MG63 (cell line): ENCODE data around the gene CDK1. TPM values are rescaled to one million over a fixed set of nuclear protein-coding genes. Genes with fewer than 3 reads are reported as not detected.

ENCODE experiments used
- DNase-seq: peaks from one replicate; pipeline ENCODE4 v3.0.0-alpha.2; 2020
- H3K27me3 ChIP-seq: fragments of 250-450 bp; sonication (Bioruptor Pico); 2 replicates; pipeline ENCODE4 v1.5.1; 2020; ENCODE audit warnings: mild to moderate bottlenecking, moderate library complexity
- H3K36me3 ChIP-seq: fragments of 250-450 bp; sonication (Bioruptor Pico); 2 replicates; pipeline ENCODE4 v1.5.1; 2020; ENCODE audit warnings: mild to moderate bottlenecking, moderate library complexity
- H3K4me3 ChIP-seq: fragments of 250-450 bp; sonication (Bioruptor Pico); 2 replicates; pipeline ENCODE4 v1.5.1; 2020; ENCODE audit warnings: mild to moderate bottlenecking, moderate library complexity
- H3K9me3 ChIP-seq: fragments of 250-450 bp; sonication (Bioruptor Pico); 2 replicates; pipeline ENCODE4 v1.5.1; 2020; ENCODE audit warnings: mild to moderate bottlenecking, moderate library complexity
- total RNA-seq: library from RNA; depleted of rRNA; stranded (reverse); fragments of >200 nt; shearing (Covaris generic); gene quantifications from 2 replicates; pipeline ENCODE4 v1.2.3, GENCODE V29; 2014; ENCODE audit warnings: low replicate concordance

The CDK1 gene
- total RNA-seq, 1 experiment from 2014 or later: 131 TPM

DNA sequence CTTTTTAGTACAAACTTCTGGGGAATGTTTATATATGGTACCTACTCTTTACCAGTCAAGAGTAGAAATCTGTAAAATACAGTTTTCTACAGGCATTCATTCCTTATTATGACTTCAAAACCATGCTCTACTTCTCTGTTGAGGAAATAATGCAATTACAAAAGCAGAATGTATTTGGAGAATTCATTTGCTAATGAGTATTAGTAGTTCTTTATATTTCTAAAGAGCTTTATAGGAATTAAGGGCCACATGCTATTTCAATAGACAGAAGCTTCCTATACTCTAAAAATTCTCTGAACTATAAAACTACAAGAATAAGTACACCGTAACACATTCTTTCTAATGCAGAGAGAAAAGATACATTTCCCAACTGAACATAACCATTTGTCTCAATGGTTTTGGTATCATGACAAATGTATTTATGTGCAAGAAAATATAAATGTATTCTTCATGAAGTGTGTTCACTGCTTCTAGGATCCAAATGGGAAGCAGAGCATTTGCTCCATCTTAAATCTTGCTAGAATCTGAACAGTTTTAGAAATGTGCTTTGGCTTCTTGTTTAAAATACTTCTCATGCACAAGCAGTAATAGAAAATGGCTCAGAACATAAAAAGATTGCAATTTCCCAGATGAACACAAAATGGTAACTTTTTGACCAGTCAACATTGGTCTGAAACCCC is 21.8 kb downstream of the CDK1 start:
- Histone ChIP-seq H3K27me3 (no peaks in the 10 kb centered on the region), H3K36me3 (peaks cover 32% of the 10 kb centered on the region), H3K4me3 (no peak overlapping the region), H3K9me3 (no peaks in the 10 kb centered on the region)
- no peak for DNase-seq

- no peaks in the 10 kb centered on the region for H3K27me3 ChIP-seq
- DNase-seq: no peak
- no peak overlapping the region for H3K4me3 ChIP-seq
- H3K9me3 ChIP-seq: no peaks in the 10 kb centered on the region
- H3K36me3 ChIP-seq: peaks cover 24% of the 10 kb centered on the region
Measured at GRCh38 chr10:60800918-60801317, 22.6 kb downstream of the CDK1 start.

- DNase-seq: no peak
Measured at GRCh38 chr10:60801522-60801921, 23.2 kb downstream of the CDK1 start.

DNA sequence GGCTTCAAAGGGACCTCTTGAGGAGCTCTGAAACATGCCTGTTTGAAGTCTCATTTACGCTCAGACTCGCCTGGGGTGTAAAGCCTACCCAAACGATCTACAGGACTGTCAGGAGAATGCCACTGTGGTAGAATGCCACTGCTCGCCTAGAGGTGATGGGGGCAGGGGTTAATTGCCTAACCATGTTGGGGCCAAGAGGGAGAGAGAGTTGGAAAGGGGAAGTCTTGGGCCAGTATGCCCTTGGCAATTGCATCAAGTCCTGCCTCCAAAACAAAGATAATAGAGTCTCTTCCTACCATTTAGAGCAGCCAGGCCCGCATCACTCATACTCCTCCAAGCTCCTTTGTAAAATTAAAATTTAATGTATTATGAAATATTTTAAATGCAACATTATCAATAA is 25.2 kb downstream of the CDK1 start:
- Histone ChIP-seq H3K36me3 (peaks cover 5% of the 10 kb centered on the region), H3K27me3 (no peaks in the 10 kb centered on the region), H3K4me3 (no peak overlapping the region), H3K9me3 (no peaks in the 10 kb centered on the region)
- DNase-seq: no peak

More at GRCh38 chr10:60801522-60801921, 23.2 kb downstream of the CDK1 start:
- Histone ChIP-seq H3K9me3 (no peaks in the 10 kb centered on the region), H3K27me3 (no peaks in the 10 kb centered on the region), H3K4me3 (no peak overlapping the region), H3K36me3 (peaks cover 20% of the 10 kb centered on the region)

GRCh38 chr10:60803865-60804264 is 25.6 kb downstream of the CDK1 start:
- peaks cover 5% of the 10 kb centered on the region for H3K36me3 ChIP-seq
- no peaks in the 10 kb centered on the region for H3K9me3 ChIP-seq
- DNase-seq: no peak
- H3K4me3 ChIP-seq: no peak overlapping the region
- no peaks in the 10 kb centered on the region for H3K27me3 ChIP-seq

DNA sequence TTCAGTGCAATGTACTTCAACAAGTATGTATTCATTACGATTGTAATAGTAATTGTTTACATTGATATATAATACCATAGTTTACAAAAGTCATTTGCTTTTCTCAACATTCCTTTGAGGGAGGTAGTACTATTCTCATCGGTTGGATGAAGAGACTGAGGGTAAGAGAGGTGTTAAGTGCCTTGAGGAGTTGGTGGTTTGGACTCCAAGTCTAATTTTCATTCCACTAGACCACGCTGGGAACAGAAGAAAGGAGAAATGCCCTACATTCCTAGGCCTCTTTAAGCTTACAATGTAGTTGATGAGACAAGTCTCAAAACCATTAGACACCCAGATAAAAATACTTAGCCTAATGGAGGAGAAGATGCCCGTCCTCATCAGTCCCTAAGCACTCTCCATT is 28.6 kb downstream of the CDK1 start:
- Histone ChIP-seq H3K27me3 (no peaks in the 10 kb centered on the region), H3K9me3 (no peaks in the 10 kb centered on the region), H3K36me3 (peaks cover 5% of the 10 kb centered on the region), H3K4me3 (no peak overlapping the region)
- no peak for DNase-seq

DNA sequence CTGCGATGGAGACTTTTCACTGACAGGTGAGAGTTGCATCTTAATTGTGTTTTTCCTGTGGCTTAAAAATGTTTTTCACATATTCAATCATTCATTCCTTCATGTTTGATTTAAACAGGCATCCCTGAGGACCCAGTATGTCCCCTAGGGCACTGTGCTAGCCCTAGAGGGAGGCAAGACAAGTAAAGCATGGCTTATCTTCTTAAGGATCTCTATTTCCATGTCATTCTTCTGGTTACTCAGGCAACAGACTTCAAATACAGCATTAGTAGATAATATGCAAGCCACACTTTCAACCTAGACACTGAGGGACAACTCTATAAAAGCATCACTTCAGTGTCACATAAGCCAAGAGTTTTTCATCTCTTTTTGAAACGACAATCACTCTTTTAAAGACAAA is 29.2 kb downstream of the CDK1 start:
- no peaks in the 10 kb centered on the region for H3K36me3 ChIP-seq
- H3K4me3 ChIP-seq: no peak overlapping the region
- DNase-seq: no peak
- H3K9me3 ChIP-seq: no peaks in the 10 kb centered on the region
- H3K27me3 ChIP-seq: no peaks in the 10 kb centered on the region

- H3K27me3 ChIP-seq: no peaks in the 10 kb centered on the region
Measured at GRCh38 chr10:60808036-60808435, 29.8 kb downstream of the CDK1 start.

DNA sequence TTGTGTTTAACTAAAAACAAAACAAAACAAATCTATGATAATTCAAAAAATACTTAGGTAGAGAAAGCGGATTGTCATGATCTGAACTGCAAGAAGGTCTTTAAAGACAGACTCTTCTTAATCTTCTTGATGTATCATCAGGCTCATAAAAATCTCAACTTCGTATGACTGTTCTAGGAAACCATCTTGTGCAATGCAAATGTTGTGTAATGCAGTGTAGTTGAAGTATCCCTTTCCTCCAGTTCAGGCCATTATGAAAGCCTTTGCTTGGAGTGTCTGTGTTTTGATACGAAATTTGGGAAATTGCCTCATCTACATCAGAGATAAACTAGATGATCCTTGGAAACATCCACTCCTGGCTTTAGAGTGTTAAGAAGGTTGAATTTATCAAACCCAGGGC is 30.9 kb downstream of the CDK1 start:
- Histone ChIP-seq H3K4me3 (no peak overlapping the region), H3K9me3 (no peaks in the 10 kb centered on the region), H3K27me3 (no peaks in the 10 kb centered on the region), H3K36me3 (no peaks in the 10 kb centered on the region)
- DNase-seq: no peak

More at GRCh38 chr10:60808036-60808435, 29.8 kb downstream of the CDK1 start:
- Histone ChIP-seq H3K36me3 (no peaks in the 10 kb centered on the region), H3K9me3 (no peaks in the 10 kb centered on the region), H3K4me3 (no peak overlapping the region)
- DNase-seq: no peak

DNA sequence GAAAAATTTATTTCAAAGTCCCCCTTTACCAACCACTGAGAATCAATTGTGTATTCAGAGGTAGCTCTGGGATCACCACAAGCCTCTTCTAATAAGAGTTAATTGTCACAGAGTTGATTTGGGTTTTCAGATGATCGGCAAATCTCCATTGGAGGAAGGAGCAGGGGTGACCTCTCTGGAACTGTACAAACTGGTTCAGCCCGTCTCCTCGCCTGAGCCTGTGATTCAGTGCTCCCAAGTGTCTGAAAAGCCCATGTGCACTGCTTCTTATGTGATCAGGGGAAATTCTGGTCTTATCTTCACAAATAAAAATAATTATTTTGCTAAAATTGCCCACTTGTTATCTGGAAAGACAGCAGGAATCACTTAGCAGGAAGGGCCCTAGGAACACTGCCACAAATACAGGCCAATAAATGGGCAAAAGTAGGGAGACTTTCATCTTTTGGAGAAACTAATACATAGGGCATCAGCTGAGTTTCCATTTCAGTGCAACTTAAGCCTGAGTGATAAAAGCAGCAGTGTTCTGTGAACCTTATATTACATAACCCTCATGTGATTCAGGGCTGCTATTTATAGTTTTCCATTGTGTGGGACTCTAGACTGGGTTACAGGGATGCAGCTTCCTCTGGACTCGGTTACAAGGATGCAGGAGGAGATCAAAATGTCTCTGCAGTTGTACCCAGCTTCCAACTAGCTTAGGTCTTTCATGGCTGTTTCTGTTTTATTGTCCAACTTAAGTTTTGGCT is 32.3 kb downstream of the CDK1 start:
- no peaks in the 10 kb centered on the region for H3K36me3 ChIP-seq
- H3K27me3 ChIP-seq: no peaks in the 10 kb centered on the region
- no peak overlapping the region for H3K4me3 ChIP-seq
- no peak for DNase-seq
- H3K9me3 ChIP-seq: no peaks in the 10 kb centered on the region

- Histone ChIP-seq H3K9me3 (no peaks in the 10 kb centered on the region), H3K36me3 (no peaks in the 10 kb centered on the region; the same call in 1 of the 2 replicates), H3K4me3 (no peak overlapping the region), H3K27me3 (no peaks in the 10 kb centered on the region)
- DNase-seq: no peak
Measured at GRCh38 chr10:60816628-60817397, 38.5 kb downstream of the CDK1 start.

GRCh38 chr10:60817398-60817805 is 39.1 kb downstream of the CDK1 start:
- Histone ChIP-seq H3K27me3 (no peaks in the 10 kb centered on the region), H3K36me3 (no peaks in the 10 kb centered on the region; the same call in 1 of the 2 replicates), H3K4me3 (no peak overlapping the region), H3K9me3 (no peaks in the 10 kb centered on the region)
- peak; percentile 20 for DNase-seq

DNA sequence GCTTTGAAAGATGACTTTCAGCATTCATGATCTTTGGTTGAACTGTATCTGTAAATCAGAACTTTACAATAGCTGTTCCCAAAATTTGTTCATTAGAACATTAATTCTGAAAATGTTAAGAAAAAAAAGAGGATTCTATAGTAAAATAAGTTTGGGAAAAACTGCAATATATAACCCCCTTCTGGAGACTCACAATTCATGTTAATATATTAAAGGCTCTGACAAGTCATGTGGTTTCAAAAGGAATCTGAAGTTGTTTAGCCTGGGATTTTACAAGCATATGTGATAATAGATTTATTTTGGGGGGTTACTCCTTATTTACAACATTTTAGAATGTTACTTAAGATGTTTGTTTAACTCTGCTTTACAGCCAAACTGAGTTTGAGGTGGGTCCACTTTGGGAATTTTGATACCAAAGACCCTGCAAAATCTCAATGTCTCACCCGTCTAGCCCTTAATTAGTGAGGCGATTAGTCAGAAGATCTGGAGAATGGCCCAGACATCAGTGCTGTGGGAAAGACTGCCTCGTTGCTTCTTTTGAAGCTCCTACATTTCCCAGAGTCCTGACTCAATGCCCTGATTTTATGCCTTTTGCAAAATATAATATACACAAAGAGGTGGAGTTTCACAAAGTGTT is 40.0 kb downstream of the CDK1 start:
- no peaks in the 10 kb centered on the region for H3K27me3 ChIP-seq
- DNase-seq: peak; percentile 34
- H3K4me3 ChIP-seq: no peak overlapping the region

DNA sequence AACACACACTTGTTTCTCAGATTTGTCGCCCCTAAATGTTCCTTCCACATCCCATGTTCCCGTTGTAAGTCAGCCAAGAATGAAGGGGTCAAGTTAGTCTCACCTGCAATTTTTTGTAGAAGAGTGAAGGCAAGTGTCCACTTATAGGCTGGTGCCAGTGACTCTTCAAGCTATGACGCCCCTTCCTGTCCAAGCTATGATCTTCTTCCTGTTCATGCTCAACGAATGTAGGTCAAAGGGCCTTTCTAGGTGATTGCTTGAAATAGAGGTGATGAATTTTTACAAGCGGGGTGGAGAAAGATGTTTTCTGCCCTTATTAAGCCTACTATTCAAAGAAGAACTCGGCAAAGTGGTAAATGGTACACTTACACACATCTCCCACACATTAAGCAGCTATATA is 41.0 kb downstream of the CDK1 start:
- Histone ChIP-seq H3K4me3 (no peak overlapping the region), H3K36me3 (no peaks in the 10 kb centered on the region; the same call in 1 of the 2 replicates), H3K9me3 (no peaks in the 10 kb centered on the region), H3K27me3 (no peaks in the 10 kb centered on the region)
- DNase-seq: no peak

More for the DNA sequence above, 40.0 kb downstream of the CDK1 start:
- Histone ChIP-seq H3K9me3 (no peaks in the 10 kb centered on the region), H3K36me3 (no peaks in the 10 kb centered on the region; the same call in 1 of the 2 replicates)

DNA sequence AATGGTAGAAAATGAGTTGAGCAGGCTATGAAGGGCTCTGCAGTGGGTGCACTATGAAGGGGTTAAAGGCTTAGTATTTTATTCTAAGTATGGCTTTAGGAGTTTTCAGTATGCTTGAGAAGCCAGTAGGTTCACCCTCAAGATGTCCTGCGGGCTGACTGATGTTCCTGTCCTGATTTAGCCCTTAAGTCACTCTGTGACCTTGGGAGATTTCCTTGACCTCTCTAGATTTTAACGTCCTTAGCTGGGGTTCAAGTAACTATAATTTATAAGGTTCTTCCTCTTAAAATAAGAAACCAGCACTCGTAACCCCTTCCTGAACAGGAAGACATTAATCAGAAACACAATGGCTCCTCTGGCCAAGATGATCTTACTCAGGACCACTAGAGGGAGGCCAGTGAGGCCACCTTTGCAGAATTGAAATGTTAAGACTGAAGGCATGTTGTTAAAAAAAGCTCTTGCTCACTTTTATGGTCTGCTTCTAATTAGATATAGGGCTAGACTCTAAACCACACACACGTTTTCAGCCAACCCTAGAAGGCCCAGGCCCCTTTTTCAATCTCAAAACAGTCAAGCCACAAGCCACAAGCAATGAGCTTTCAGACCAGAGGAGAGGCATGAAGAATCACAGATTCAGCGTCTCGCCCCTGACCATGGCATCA is 41.9 kb downstream of the CDK1 start:
- H3K9me3 ChIP-seq: no peaks in the 10 kb centered on the region
- no peak for DNase-seq
- no peaks in the 10 kb centered on the region for H3K27me3 ChIP-seq

GRCh38 chr10:60821656-60822055 is 43.4 kb downstream of the CDK1 start:
- no peaks in the 10 kb centered on the region for H3K9me3 ChIP-seq
- H3K36me3 ChIP-seq: no peaks in the 10 kb centered on the region; the same call in 1 of the 2 replicates
- DNase-seq: no peak
- H3K27me3 ChIP-seq: no peaks in the 10 kb centered on the region
- no peak overlapping the region for H3K4me3 ChIP-seq

More for the DNA sequence above, 41.9 kb downstream of the CDK1 start:
- Histone ChIP-seq H3K4me3 (no peak overlapping the region), H3K36me3 (no peaks in the 10 kb centered on the region; the same call in 1 of the 2 replicates)
